Muscle of arm (tissue), 12 donors: ENCODE measurements around the gene CALHM1. TPM values are rescaled to one million over a fixed set of nuclear protein-coding genes. Genes with fewer than 3 reads are reported as not detected.
A peak's percentile ranks its signal among the peaks of the same experiment; 100 is the strongest.
"Not testable (repeated sequence)": the region's sequence is repeated elsewhere in the genome, so short reads cannot be mapped to it uniquely, and the experiment has no call there.

Source experiments
- DNase-seq: peaks from one replicate; pipeline ENCODE4 v3.0.0-alpha.2; 2013
- polyA plus RNA-seq, 12 donors: library from polyadenylated mRNA; unstranded; fragments of 120-200 nt; gene quantifications; one replicate each; pipeline ENCODE4 v1.2.1, GENCODE V29; 2013; ENCODE audit not compliant: insufficient read length in 12 of 12

Gene CALHM1
- polyA plus RNA-seq, 12 donors, result 0.17 TPM; not detected in 11

GRCh38 chr10:103486635-103487409, 28.1 kb upstream of the CALHM1 start:
- not testable (repeated sequence) for DNase-seq

GRCh38 chr10:103481974-103482531, 23.4 kb upstream of the CALHM1 start:
- DNase-seq, result peak; percentile 60

GRCh38 chr10:103480521-103480920, 21.8 kb upstream of the CALHM1 start:
- no peak for DNase-seq

GRCh38 chr10:103479135-103479534, 20.4 kb upstream of the CALHM1 start, which contains the start of gene CALHM3:
TSS of gene CALHM3 (minus strand) at chr10:103479240. CDS start at chr10:103479032, 208 bp downstream.
- DNase-seq, result no peak

GRCh38 chr10:103478671-103479070, 20.0 kb upstream of the CALHM1 start:
- no peak for DNase-seq

GRCh38 chr10:103476046-103476768, 17.5 kb upstream of the CALHM1 start:
- DNase-seq, result no peak

- no peak for DNase-seq
Observed at GRCh38 chr10:103475437-103475836, 16.7 kb upstream of the CALHM1 start.

GRCh38 chr10:103474077-103474476, 15.4 kb upstream of the CALHM1 start:
- DNase-seq, result no peak

- DNase-seq, result no peak
Observed at GRCh38 chr10:103473261-103473671, 14.6 kb upstream of the CALHM1 start.

GRCh38 chr10:103472005-103472404, 13.3 kb upstream of the CALHM1 start:
- DNase-seq, result no peak

- no peak for DNase-seq
Observed at GRCh38 chr10:103470761-103471653, 12.3 kb upstream of the CALHM1 start.

GRCh38 chr10:103469201-103469600, 10.5 kb upstream of the CALHM1 start:
- no peak for DNase-seq

- no peak for DNase-seq
Observed at GRCh38 chr10:103467406-103467805, 8.7 kb upstream of the CALHM1 start.

GRCh38 chr10:103466734-103467133, 8.0 kb upstream of the CALHM1 start:
- no peak for DNase-seq

- no peak for DNase-seq
Observed at GRCh38 chr10:103465411-103466179, 6.9 kb upstream of the CALHM1 start.

- DNase-seq, result no peak
Observed at GRCh38 chr10:103463499-103463898, 4.8 kb upstream of the CALHM1 start.

GRCh38 chr10:103459615-103460014, 915 bp upstream of the CALHM1 start:
- DNase-seq, result no peak

- no peak for DNase-seq
Observed at GRCh38 chr10:103457896-103458583, 660 bp downstream of the CALHM1 start.

- no peak for DNase-seq
Observed at GRCh38 chr10:103457176-103457712, 1.5 kb downstream of the CALHM1 start.

- DNase-seq, result no peak
Observed at GRCh38 chr10:103456074-103456660, 2.5 kb downstream of the CALHM1 start.
